GM18517 (cell line): ENCODE measurements around the gene GULP1.

ENCODE experiments used
- ATAC-seq: cut with Tn5 transposase; IDR thresholded peaks from one replicate; pipeline ENCODE4 v1.9.1; 2021; ENCODE audit warnings: mild to moderate bottlenecking, moderate library complexity; ENCODE audit not compliant: unreplicated experiment

GULP1 gene

DNA sequence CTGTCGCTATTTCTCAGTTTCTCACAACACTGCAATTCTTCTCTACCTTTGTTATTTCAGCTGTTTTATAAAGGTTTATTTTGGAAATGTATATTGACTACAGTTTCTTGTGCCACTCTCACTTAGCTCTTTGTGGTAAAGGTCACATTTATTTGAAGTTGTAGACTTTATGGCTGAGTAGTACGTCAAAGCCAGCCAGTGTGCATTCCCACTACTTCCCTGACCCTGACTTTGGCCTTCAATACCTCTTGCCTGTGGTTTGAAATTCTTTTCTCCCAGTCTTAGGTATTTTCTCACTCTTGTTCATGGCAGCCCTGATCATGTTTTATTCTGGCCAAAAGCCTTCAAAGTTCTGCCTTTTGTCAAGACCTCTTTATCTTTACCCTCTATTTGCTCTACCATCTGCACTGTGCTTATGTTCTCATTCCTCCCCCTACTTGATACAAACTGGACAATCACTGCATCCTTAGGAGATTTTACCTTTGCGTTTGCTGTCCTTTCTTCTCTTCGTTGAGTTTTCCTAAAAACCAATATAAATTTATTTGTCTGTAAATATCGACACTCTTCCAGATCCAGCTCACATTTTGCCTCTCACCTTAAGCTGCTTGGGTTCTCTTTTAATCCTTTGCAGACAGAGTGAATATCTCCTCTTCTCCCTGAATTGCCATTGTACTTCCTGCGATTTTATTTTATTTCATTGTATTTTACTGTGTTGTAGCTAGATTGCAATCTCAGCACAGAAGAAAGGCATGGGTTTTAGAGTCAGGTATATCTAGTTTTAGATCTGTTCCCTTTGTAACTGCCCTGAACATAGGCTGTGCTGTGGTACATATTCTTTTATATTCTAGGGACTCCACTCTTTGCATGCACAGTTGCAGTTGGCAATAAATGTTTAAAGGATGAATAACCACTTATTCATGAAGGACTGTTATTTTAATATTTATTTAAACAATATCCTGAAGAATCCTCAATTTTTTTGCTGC is 31.2 kb downstream of the GULP1 start:
- no peak for ATAC-seq

DNA sequence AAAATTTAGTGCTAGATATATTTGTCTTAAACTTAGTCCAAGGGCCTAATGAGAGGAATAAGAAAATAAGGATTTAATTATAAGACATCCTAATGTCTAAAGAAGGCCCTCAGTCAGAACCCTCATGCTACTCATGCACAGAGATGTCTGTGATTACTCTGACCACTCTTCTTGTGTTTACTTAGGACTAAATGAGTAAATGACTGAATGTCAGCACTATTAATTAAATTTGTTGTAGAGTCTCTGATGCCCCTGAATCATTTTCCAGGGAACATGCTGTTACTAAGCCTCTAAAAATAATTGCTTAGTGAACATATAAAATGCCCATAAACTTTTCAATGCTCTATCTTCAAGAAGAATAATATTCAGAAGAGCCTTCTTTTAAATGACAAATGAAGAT is 32.4 kb downstream of the GULP1 start:
- no peak for ATAC-seq

DNA sequence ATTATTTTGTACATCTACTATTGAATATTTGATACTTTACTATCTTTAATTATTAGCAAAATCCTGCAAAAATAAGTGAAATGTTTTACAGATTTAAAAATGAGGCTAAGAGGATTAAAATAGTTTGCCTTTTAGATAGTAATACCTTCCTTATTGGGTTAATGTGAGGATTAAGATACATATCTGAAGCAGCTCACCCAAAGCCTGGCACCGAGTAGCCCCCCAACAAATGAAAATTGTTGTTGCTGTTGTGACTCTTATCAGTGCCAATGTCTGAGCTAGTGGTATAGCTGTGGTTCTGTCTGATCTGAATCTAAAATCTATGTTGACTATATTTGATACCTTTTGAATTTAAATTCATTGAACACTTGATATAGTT is 34.6 kb downstream of the GULP1 start:
- ATAC-seq, result no peak

DNA sequence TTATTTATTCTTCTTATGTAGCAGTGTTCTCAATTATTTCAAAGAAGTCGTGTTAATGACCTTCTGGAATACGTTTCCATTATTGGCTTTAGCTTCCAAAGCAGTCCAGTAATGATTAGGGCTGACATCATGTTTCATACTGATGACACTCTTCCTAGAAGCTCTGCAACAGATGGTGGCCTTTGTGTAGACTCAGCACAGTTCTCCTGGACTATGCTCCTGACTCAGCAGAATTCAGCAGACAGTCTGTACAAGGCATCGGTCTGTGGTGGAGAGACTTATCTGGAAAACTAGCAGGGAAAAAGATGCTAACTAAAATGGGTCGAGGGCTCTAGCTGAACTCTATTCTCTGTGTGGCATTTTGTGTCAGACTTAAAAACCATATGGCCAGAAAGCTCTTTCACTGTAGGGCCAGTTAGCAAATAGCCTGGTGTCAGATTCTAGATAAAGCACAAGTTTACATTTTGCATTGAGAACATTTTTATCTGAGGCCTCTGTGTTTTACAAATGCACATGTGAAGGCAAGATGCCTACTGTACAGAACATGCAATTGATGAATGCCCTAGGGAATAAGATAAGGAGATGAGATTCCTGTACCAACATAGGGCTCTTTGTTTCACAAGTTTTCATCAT is 35.1 kb downstream of the GULP1 start:
- no peak for ATAC-seq

DNA sequence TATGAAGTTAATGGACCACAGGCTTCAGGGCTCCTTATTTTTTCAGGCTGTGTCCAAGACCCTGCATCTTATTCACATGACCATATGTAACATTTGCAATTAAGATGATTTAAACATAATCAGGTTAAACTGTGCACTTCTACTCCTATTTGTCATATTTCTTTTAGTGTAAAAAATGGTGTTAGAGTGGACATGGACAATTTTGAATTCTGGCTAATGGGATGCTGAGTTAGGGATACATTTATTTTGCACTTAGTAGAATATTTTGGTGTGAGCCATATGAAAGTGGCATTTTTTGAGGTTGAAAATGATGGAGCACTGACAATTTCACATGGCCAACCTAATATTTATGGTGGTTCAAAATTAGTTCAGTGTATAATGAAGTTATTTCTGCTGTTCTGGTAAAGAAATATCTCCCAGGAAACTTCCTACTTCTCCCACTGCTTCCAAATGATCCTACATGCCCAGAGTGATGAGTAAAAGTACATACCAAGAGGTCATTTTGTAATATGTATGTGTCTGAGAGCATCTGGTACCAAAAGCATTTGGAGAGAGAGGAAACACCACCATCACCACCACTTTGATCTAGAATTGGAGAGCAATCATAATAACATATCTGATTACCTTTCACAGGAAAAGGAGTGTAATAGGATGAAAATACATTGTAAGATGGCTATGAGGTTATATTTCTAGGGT is 36.0 kb downstream of the GULP1 start:
- no peak for ATAC-seq

DNA sequence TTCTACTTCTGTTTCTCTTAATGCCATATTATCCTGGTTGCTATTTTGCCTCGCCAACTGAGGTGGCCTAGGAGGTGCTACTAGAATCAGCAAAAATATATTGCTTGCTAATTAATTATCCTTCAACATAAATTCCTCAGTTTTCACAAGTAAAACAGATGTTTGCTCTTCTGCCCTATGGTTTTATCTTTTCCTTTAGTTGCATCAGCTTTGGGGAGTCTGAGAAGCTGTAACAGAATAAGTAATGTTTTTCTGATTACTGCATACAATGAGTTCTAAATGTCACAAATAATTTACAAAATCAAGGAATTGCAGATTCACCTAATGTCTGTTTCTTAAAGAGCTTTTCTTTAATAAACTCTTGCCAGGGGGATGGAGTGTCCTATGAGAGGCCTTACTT is 36.7 kb downstream of the GULP1 start:
- no peak for ATAC-seq

DNA sequence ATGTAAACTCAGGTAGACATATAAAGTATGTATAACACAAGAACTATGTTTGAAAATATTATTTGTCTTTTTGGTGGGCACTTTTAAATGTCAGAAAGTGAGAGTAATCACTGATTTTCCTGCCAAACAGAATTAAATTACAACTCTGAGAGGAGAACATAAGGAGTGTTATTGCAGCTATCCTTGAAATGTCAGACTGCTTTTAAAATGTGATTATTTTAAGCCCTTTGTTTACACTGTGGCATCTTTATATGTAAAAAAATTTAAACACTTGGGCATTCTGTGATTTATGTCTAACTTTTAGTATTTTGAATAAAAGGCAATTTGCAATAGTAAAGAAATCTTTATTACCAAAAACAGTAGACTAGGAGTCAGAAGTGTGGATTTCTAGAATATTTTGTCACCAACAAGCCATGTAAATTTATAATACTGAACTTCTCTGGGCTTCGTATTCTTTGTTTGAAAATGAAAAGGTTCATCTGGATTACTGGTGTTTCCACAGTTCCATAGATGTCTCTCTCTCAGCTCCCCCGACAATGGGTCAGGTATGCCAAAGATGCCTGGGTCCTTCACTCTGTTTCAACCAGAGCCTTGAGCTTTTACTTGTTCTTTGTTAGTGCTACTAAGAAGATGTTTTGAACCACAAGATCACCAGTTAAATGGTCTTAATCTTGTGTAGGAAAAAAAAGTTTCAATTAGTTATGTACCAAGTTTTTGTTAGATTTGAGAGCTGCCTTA is 38.8 kb downstream of the GULP1 start:
- ATAC-seq, result no peak

DNA sequence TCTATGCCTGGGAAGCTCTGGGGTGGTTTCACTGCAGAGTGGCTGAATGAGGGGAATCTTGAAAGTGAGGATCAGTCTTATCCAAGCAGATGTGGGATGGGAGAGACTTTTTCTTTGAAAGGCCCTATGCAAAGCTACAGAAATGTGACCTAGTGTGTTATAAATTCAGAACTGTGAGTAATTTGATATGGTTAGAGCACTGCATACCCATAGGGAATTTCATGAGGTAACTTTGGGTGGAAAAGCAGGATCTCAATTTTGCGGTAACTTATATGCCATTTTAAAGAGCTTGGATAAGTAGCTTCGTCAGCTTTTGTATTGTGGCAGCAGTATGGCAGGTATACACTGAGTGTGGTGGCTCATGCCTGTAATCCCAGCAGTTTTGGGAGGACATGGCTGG is 40.9 kb downstream of the GULP1 start:
- no peak for ATAC-seq

DNA sequence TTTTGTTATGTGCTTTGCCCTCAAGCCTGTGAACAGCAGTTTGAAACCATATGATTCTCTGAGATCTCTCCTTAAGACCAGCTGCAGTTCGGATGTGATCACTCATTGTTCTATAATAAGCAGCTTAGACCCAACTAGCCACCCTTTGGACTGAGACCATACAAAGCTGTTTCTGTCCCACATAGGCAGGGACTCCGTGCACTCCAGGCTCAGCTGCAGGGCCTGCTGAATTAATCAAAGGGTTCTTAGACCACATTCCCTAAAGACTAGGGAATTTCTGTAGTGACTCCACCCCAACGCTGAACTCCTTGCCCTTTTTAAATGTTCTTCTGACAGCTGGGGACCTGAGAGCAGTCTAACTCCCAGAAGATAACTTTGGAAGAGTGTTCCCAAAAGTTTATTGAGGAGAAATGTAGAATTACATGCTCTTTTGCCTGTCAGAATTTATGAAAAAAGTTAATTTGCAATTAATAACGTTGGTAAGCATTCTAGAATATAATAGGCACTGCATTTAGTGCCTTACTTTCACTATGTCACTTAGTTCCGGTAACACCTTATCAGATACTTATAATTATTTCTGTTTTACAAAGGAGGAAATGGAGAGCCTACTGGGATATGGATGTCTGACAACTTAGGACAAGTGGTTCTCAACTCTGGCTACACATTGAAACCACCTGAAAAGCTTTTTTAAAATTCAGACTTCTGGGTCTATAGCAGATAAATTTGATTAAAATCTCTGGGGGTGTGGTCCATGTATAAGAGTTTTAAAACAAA is 42.3 kb downstream of the GULP1 start:
- no peak for ATAC-seq

DNA sequence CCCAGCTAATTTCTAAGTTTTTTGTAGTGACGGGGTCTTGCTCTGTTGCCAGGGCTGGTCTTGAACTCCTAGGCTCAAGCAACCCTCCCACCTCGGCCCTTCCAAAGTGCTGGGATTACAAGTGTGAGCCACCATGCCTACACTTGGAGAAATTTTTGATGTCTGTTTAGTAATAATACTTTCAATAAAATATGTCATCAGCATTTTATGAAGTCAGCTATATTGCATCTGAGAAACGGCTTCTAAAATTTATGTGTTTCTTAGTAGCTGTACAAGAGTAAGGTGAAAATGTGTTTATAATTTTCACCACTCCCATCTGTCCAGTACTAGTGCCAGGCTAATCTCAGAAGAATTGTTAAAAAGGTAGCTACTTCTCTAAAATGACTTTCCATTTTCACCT is 46.8 kb downstream of the GULP1 start:
- no peak for ATAC-seq

DNA sequence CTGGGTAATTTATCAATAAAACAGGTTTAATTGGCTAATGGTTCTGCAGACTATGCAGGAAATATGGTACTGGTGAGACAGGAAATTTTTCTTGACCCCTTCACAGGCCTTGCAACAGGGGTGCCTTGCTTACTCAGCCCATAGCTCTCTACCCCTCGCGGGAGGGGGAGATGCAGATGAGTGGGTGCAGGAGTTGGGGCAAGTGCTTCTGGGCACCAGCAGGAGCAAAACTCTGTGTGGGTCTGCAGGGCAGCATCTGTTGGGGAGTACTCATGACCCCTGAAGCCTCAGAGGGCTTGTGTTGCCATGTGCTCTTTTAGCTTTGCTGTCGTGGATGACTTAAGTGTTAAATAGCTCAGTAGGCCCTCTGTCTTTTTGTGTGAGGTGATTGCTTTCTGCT is 48.6 kb downstream of the GULP1 start:
- ATAC-seq, result no peak

DNA sequence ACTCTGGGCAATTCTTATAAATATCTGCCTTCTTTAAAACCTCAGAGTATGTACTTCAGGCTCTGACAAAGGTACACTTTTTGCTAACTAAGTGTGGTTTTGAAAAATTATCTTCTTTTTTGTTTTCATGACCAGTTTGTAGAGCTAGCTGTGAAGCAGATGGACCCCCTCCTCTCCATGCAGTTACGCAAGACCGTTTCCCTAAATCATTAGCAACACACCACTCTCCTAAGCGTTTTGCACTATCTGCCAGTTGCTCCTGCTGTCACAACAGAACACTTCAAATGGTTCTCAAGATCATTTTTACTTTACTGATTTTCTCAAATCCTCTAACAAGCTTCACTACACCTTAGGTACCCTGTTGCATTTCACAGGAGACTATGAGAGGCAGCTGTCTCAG is 53.3 kb downstream of the GULP1 start:
- no peak for ATAC-seq

DNA sequence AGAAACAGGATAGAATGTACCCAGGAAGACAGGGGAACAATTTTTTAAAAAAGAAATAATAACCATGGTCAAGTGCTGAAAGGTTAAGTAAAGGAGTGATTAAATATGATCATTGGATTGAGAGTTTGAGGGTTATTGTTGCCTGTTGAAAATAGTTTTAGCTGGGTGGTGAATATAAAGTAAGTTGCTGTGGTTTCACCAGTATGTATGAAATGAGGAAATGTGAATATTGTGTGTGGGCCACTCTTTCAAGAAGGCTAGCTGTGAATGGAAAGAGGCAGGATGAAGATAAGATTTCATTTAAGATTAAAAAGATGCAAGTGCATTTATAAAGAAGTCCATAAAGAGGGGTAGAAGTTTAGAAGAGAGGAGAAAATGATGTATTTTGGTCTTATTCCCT is 53.8 kb downstream of the GULP1 start:
- ATAC-seq, result no peak

DNA sequence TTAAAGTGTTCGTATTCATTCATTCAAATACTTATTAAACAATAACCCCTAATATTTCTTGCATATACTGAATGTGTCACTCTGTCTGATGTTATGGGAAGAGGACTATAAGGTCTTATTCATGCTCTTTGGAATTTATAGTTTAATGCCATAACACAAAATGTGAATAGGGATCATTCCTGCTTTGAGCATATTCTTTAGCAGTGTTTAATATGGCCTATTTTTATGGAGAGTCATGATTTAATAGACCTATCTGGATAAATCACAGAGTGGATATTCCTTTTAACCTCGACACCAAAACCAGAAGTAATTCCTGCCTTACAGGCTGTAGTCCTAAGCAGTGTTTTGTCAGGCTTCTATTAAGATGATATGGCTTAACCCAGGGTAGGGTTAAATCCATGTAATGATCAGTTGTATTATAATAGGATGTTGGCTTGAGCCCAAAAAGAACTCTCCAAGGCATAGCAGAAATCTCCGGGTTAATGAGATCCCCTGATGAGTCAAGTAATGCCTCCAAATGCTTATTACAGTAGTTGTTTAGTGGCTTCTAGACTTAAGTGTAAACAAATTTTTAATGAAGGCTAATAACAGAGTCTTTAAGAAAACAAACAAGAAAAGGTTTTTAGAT is 54.3 kb downstream of the GULP1 start:
- ATAC-seq, result no peak

DNA sequence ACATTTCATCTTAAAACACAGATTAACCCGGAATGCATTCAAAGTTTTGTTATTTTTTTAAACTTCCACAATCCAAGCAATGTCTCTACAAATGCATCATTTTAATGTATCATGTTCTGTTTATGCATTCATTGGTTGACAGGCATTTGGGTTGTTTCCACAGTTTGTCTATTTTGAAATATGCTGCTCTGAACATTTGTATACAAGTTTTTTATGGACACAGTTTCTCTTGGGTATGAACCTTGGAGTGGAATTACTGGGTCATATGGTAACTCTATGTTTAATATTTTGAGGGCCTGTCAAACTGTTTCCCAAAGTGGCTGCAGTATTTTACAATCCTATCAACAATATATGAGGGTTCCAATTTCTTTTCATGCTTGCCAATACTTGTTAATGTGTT is 57.3 kb downstream of the GULP1 start:
- ATAC-seq, result no peak

DNA sequence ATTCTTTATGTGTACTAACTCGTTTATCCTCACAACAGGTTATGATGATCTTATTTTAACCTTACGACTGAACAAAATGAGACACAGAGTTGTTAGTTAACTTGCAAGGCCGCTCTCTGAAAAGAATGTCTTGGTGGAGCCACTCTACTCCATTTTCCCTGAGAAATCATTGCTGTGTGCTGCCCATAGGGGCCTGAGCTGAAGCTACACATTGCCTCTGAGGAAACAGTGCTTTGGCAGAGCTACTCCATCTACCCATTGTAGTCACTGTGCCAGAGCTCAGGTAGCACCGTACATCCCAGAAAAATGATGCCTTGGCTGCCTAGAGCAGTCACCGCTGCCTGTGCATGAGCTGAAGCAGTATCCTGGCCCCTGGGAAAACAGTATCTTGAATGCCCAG is 61.6 kb downstream of the GULP1 start:
- ATAC-seq, result no peak

DNA sequence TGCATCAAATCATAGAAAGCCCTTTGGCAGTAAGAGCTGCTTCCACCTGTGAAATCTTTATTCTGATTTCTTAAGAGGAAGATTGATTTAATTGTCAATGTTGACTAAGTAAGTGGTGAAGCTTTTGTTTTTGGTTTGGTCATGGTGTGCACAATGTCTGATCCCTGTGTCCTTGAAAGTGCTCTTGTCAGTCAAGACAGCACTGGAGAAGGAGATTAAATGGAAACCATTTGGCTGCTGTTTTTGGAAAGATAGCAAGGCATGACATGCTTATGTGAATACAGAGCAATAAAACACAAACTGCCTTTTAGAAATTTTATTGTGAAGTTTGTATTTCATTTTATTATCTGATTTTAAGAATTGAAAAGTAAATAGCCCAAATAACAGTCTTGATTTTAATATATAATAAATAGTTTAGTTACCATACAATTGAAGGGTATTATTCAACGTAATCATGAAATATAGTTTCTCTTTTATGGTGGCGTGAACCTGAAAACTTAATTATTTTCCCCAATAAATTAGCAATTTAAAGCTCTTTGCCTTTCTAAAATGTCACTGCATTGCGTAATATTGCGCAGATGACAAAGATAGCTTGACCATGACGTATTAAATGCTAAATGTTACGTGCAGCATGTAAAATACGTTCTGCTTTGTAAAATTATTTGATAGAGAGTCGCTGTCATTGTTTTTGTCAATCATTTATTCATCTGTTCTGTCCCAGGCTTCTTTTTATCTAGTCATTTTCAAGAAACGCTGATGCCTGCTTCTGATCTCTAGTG is 69.0 kb downstream of the GULP1 start:
- no peak for ATAC-seq

DNA sequence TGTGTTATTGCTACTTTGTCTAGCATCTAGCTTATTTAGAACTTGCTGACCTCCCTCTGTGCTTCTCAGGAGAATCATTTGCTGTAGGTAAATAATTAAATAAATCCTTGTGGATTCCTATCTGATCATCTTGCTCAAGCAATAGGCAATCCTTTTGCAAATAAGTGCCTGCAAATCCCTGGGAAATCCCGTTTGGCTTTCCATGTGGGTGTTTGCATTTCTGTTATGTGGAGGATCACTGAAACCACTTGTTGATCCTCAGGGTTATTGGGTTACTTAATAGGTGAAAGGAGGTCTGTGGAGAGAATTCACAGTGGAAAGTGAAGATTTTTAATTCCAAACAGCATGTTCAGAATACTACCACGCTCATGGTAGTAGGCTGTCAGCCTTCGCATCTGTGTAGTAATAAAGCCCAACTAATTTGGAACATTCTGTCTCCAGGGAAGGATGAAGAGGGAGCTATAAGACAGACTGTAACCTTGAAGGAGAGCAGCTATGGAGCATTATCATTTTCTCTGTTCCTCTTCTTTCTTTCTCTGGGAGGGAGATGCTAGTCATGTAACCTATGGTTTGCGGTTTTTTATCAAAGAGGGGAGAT is 72.5 kb downstream of the GULP1 start:
- no peak for ATAC-seq
